Astrocyte (in vitro differentiated cells and primary cell): Measurements from ENCODE around the gene MAS1.

Source experiments
- EZH2 ChIP-seq: IDR thresholded peaks from 2 replicates; pipeline ENCODE4 v1.6.1; 2012; ENCODE audit warnings: mild to moderate bottlenecking, low read length, inconsistent platforms; ENCODE audit not compliant: insufficient read depth
- TF ChIP-seq, protein P1 (sequence below): IDR thresholded peaks from 2 replicates; pipeline ENCODE4 v1.5.1; 2011; ENCODE audit warnings: low read depth, mild to moderate bottlenecking, inconsistent platforms, low read length, moderate library complexity; ENCODE audit not compliant: insufficient read depth

DNA sequence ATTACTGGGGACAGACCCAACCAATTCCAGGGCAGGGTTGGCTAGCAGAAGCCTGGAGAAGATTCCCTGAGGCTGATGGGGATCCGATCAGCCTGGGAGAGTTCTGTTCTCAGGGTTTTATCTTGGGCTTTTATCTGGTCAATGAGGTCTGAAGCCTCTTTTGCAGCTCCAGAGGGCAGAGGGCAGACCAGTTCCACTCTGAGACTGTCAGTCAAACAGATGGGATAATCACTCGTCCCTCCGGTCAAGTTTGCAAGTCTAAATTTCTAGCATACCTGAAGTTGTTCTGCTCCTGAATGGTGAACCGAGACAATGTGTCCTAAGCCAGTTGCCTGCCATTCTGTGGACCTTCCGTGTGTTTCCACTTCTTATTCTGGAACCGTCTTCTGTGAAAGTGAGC lies 3.0 kb upstream of the MAS1 start:
- TF ChIP-seq, protein P1, sequence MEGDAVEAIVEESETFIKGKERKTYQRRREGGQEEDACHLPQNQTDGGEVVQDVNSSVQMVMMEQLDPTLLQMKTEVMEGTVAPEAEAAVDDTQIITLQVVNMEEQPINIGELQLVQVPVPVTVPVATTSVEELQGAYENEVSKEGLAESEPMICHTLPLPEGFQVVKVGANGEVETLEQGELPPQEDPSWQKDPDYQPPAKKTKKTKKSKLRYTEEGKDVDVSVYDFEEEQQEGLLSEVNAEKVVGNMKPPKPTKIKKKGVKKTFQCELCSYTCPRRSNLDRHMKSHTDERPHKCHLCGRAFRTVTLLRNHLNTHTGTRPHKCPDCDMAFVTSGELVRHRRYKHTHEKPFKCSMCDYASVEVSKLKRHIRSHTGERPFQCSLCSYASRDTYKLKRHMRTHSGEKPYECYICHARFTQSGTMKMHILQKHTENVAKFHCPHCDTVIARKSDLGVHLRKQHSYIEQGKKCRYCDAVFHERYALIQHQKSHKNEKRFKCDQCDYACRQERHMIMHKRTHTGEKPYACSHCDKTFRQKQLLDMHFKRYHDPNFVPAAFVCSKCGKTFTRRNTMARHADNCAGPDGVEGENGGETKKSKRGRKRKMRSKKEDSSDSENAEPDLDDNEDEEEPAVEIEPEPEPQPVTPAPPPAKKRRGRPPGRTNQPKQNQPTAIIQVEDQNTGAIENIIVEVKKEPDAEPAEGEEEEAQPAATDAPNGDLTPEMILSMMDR = no peak
- TF ChIP-seq EZH2 = no peak
